HL-60 (cell line): Measurements from ENCODE around the gene SUPV3L1.

Source experiments
- POLR2AphosphoS5 ChIP-seq: IDR thresholded peaks from 2 replicates; pipeline ENCODE4 v1.6.1; 2012; ENCODE audit warnings: low read depth
- TF ChIP-seq, protein P1 (sequence below): IDR thresholded peaks from one replicate; pipeline ENCODE4 v1.5.1; 2011; ENCODE audit warnings: low read length, control low read depth, inconsistent platforms; ENCODE audit not compliant: insufficient read depth

DNA sequence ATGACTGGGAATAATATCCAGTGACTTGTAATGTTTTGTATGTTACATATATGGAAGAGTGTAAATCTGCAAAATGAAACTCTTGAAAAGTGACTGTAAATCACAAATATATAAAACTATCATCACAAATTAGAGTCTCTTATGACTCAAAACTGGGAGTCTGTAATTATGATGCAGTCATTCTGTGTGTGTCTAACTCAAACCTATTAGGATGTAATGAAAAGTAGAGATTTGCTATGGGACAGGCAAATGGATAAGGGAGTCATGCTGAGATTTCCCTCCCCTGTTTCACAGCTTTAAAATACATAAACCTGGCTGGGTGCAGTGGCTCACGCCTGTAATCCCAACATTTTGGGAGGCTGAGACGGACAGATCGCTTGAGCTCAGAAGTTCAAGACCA, 31.5 kb downstream of the SUPV3L1 start:
- no peak for TF ChIP-seq POLR2AphosphoS5
- TF ChIP-seq, protein P1, sequence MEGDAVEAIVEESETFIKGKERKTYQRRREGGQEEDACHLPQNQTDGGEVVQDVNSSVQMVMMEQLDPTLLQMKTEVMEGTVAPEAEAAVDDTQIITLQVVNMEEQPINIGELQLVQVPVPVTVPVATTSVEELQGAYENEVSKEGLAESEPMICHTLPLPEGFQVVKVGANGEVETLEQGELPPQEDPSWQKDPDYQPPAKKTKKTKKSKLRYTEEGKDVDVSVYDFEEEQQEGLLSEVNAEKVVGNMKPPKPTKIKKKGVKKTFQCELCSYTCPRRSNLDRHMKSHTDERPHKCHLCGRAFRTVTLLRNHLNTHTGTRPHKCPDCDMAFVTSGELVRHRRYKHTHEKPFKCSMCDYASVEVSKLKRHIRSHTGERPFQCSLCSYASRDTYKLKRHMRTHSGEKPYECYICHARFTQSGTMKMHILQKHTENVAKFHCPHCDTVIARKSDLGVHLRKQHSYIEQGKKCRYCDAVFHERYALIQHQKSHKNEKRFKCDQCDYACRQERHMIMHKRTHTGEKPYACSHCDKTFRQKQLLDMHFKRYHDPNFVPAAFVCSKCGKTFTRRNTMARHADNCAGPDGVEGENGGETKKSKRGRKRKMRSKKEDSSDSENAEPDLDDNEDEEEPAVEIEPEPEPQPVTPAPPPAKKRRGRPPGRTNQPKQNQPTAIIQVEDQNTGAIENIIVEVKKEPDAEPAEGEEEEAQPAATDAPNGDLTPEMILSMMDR, result no peak
